IMR-90 (cell line): ENCODE results near the gene NFKBIZ. TPM values are rescaled to one million over a fixed set of nuclear protein-coding genes. Genes with fewer than 3 reads are reported as not detected.
A peak's percentile ranks its signal among the peaks of the same experiment; 100 is the strongest.

Experiments
- ATAC-seq: fragments of 200-7000 bp; cut with Tn5 transposase; 2 replicates; pipeline ENCODE4 v1.9.1; 2020; ENCODE audit warnings: low read depth, mild to moderate bottlenecking, moderate library complexity
- BruUV-seq: library from RNA; stranded (reverse); fragments of 400-500 nt; replicated peaks from 2 replicates; lab custom pipeline; 2021; lab: Mats Ljungman, UMichigan
- CTCF ChIA-PET: fragments of 300-600 bp; formaldehyde crosslinking; extraction: SDS; loops from one replicate; lab custom pipeline; 2021; ENCODE audit warnings: antibody characterized with exemption; lab: Yijun Ruan, JAX
- POLR2A ChIA-PET: fragments of 300-600 bp; sonication (Branson Sonifier 250); formaldehyde crosslinking; loops from one replicate; lab custom pipeline; 2022; ENCODE audit warnings: antibody characterized with exemption; ENCODE audit not compliant: unreplicated experiment; lab: Charles Lee
- DNase-seq: peaks from one replicate; pipeline ENCODE4 v3.0.0; 2013
- H2AFZ ChIP-seq: replicated peaks from 2 replicates; pipeline ENCODE3; 2013; ENCODE audit warnings: low read length, mild to moderate bottlenecking; ENCODE audit not compliant: poor library complexity
- H2AK5ac ChIP-seq: 2 replicates; pipeline ENCODE4 v1.6.1; 2013; ENCODE audit warnings: low read depth, low read length, inconsistent platforms
- H2AK9ac ChIP-seq: replicated peaks from 2 replicates; pipeline ENCODE3; 2013; ENCODE audit warnings: mild to moderate bottlenecking, low read depth, low read length, moderate library complexity; ENCODE audit not compliant: poor library complexity
- H2BK120ac ChIP-seq: 2 replicates; pipeline ENCODE4 v1.6.1; 2013; ENCODE audit warnings: low read depth, low read length, inconsistent platforms
- H2BK15ac ChIP-seq: 3 replicates; pipeline ENCODE4 v1.6.1; 2013; ENCODE audit warnings: low read depth, low read length, inconsistent platforms
- H2BK20ac ChIP-seq: 2 replicates; pipeline ENCODE4 v1.6.1; 2013; ENCODE audit warnings: low read depth, mild to moderate bottlenecking, inconsistent platforms, low read length, moderate library complexity
- H2BK5ac ChIP-seq: 2 replicates; pipeline ENCODE4 v1.6.1; 2013; ENCODE audit warnings: mild to moderate bottlenecking, low read depth, low read length, inconsistent platforms; ENCODE audit not compliant: poor library complexity, severe bottlenecking
- H3K14ac ChIP-seq: replicated peaks from 2 replicates; pipeline ENCODE4 v1.6.1; 2013; ENCODE audit warnings: low read depth, low read length, inconsistent platforms
- H3K18ac ChIP-seq: 2 replicates; pipeline ENCODE4 v1.6.1; 2013; ENCODE audit warnings: low read depth, low read length, control low read depth
- H3K23ac ChIP-seq: 2 replicates; pipeline ENCODE4 v1.6.1; 2013; ENCODE audit warnings: low read depth, low read length, inconsistent platforms
- H3K27ac ChIP-seq: 2 replicates; pipeline ENCODE4 v1.5.1; 2013; ENCODE audit warnings: mild to moderate bottlenecking, control low read depth, low read length; ENCODE audit not compliant: insufficient read depth
- H3K27me3 ChIP-seq: 2 replicates; pipeline ENCODE4 v1.6.1; 2013; ENCODE audit warnings: low read length; ENCODE audit not compliant: control insufficient read depth, insufficient read depth
- H3K36me3 ChIP-seq: 2 replicates; pipeline ENCODE4 v1.6.1; 2013; ENCODE audit warnings: low read length, mixed read lengths; ENCODE audit not compliant: control insufficient read depth, insufficient read depth
- H3K4ac ChIP-seq: 2 replicates; pipeline ENCODE4 v1.6.1; 2013; ENCODE audit warnings: low read depth, low read length, inconsistent platforms
- H3K4me1 ChIP-seq: 2 replicates; pipeline ENCODE4 v1.6.1; 2013; ENCODE audit warnings: low read length, mixed read lengths; ENCODE audit not compliant: control insufficient read depth, insufficient read depth
- H3K4me2 ChIP-seq: 2 replicates; pipeline ENCODE4 v1.6.1; 2013; ENCODE audit warnings: low read depth, mild to moderate bottlenecking, control low read depth, low read length, moderate library complexity
- H3K4me3 ChIP-seq: 2 replicates; pipeline ENCODE4 v1.5.1; 2013; ENCODE audit warnings: low read depth, mild to moderate bottlenecking, control low read depth, low read length, moderate library complexity; ENCODE audit not compliant: insufficient read depth
- H3K56ac ChIP-seq: 2 replicates; pipeline ENCODE4 v1.6.1; 2013; ENCODE audit warnings: low read length, inconsistent platforms; ENCODE audit not compliant: insufficient read depth; ENCODE audit errors: extremely low read depth
- H3K79me1 ChIP-seq, 2 experiments: 2 replicates each; pipeline ENCODE4 v1.6.1; 2013; ENCODE audit warnings: low read length in 2 of 2, inconsistent platforms in 1 of 2, low read depth in 1 of 2
- H3K9ac ChIP-seq: 2 replicates; pipeline ENCODE4 v1.6.1; 2013; ENCODE audit warnings: low read depth, low read length, control low read depth
- H3K9me1 ChIP-seq: 2 replicates; pipeline ENCODE4 v1.6.1; 2013; ENCODE audit warnings: low read length, inconsistent platforms; ENCODE audit not compliant: insufficient read depth
- H3K9me3 ChIP-seq: 2 replicates; pipeline ENCODE4 v1.6.1; 2013; ENCODE audit warnings: low read length; ENCODE audit not compliant: control insufficient read depth, insufficient read depth
- H4K20me1 ChIP-seq: 2 replicates; pipeline ENCODE4 v1.6.1; 2013; ENCODE audit warnings: low read length, inconsistent platforms; ENCODE audit not compliant: insufficient read depth
- H4K5ac ChIP-seq: 2 replicates; pipeline ENCODE4 v1.6.1; 2013; ENCODE audit warnings: mild to moderate bottlenecking, low read depth, low read length, control low read depth
- H4K8ac ChIP-seq, 2 experiments: 2 replicates each; pipeline ENCODE4 v1.6.1; 2013; ENCODE audit warnings: low read depth in 2 of 2, low read length in 2 of 2, control low read depth in 1 of 2, inconsistent platforms in 1 of 2
- H4K91ac ChIP-seq: 2 replicates; pipeline ENCODE4 v1.6.1; 2013; ENCODE audit warnings: low read depth, low read length, inconsistent platforms; ENCODE audit not compliant: insufficient read depth
- CEBPB ChIP-seq: IDR thresholded peaks from 2 replicates; pipeline ENCODE4 v1.6.1; 2012; ENCODE audit warnings: low read depth, low read length, improper control_type of control experiment
- MAZ ChIP-seq: IDR thresholded peaks from 2 replicates; pipeline ENCODE4 v1.6.1; 2012; ENCODE audit warnings: low read depth, mild to moderate bottlenecking, low read length, improper control_type of control experiment, moderate library complexity, borderline replicate concordance
- MXI1 ChIP-seq: IDR thresholded peaks from 2 replicates; pipeline ENCODE4 v1.6.1; 2012; ENCODE audit warnings: low read depth, mild to moderate bottlenecking, low read length, moderate library complexity, borderline replicate concordance
- RFX5 ChIP-seq: IDR thresholded peaks from 2 replicates; pipeline ENCODE4 v1.8.0; 2012; ENCODE audit warnings: low read depth, mild to moderate bottlenecking, low read length, moderate library complexity
- WGBS, 2 experiments: methylation state at CpG; one replicate each; pipeline versions ENCODE4 v1.1.5 to v1.1.7; 2013; ENCODE audit warnings: missing lambda C conversion rate in 2 of 2; ENCODE audit not compliant: insufficient read length in 1 of 2; ENCODE audit errors: extremely low coverage in 2 of 2; 5-methylcytosine and 5-hydroxymethylcytosine counted together
- dilution Hi-C: fragments of 300-500 bp; cut with HindIII; formaldehyde crosslinking; loops from one replicate; pipeline ENCODE4 v1.14.3; 2018; ENCODE audit warnings: low sequenced_read_pairs; ENCODE audit not compliant: unreplicated experiment
- in situ Hi-C: fragments of 300-500 bp; cut with MboI; formaldehyde crosslinking; loops from 3 replicates; pipeline ENCODE4 v1.14.3; 2019; ENCODE audit warnings: low sequenced_read_pairs, inconsistent platforms, mixed read lengths
- intact Hi-C: fragments of 100-400 bp; cut with micrococcal nuclease; formaldehyde crosslinking; loops from 2 replicates; pipeline ENCODE4 v1.10.0; 2022
- polyA plus RNA-seq, 3 experiments: library from polyadenylated mRNA; depleted of rRNA; stranded (reverse); fragments of >200 nt; gene quantifications; 2 replicates each; pipeline ENCODE4 v1.2.3, GENCODE V29; 2012; ENCODE audit warnings: low replicate concordance in 1 of 3
- total RNA-seq: library from RNA; depleted of rRNA; stranded (reverse); fragments of >200 nt; gene quantifications from 2 replicates; pipeline ENCODE4 v1.2.3, GENCODE V29; 2012

The NFKBIZ gene
- total and polyA plus RNA-seq, 2 of the 4 experiments (the other 2 are of a cell fraction) = 35.0 to 40.9 TPM

GRCh38 chr3:101898039-101898438, 48.7 kb downstream of the NFKBIZ start:
- no CpG with 5 or more reads among the region's 2 CpGs for WGBS, 2 experiments
- no peak overlapping the region for H2AFZ ChIP-seq
- no peak overlapping the region for H4K8ac ChIP-seq
- H3K4me2 ChIP-seq = no peak overlapping the region
- in situ Hi-C loops (no loop called here), intact Hi-C loops (no loop called here), dilution Hi-C loops (no loop called here)
- no peak overlapping the region for H3K9ac ChIP-seq
- H3K18ac ChIP-seq = no peak overlapping the region
- H3K27me3 ChIP-seq = no peaks in the 10 kb centered on the region
- ChIA-PET POLR2A (no interaction called here), CTCF (no interaction called here)
- no peak overlapping the region for H4K5ac ChIP-seq
- H3K23ac ChIP-seq = no peak overlapping the region
- no peak overlapping the region for H4K91ac ChIP-seq
- H2AK9ac ChIP-seq = no peak overlapping the region
- BruUV-seq = no TSS peak
- no peak overlapping the region for H2BK5ac ChIP-seq
- peaks cover 0 to 3% of the 10 kb centered on the region in 2 experiments; a peak in 1 of 4 replicates for H3K79me1 ChIP-seq
- ATAC-seq = no peak
- DNase-seq = no peak
- H3K9me1 ChIP-seq = no peaks in the 10 kb centered on the region; the same call in 1 of the 2 replicates
- TF ChIP-seq MAZ (no peak), MXI1 (no peak), RFX5 (peak; percentile 93), CEBPB (no peak)
- H2AK5ac ChIP-seq = no peak overlapping the region
- H3K4me1 ChIP-seq = peaks cover 3% of the 10 kb centered on the region
- no peak overlapping the region for H3K14ac ChIP-seq
- H3K36me3 ChIP-seq = no peaks in the 10 kb centered on the region
- H3K4ac ChIP-seq = no peak overlapping the region
- no peaks in the 10 kb centered on the region for H4K20me1 ChIP-seq
- no peak overlapping the region for H2BK20ac ChIP-seq
- peak overlapping the region; percentile 39; the same call in 1 of the 3 replicates for H2BK15ac ChIP-seq
- no peak overlapping the region for H2BK120ac ChIP-seq
- H3K4me3 ChIP-seq = no peak overlapping the region
- no peak overlapping the region for H3K27ac ChIP-seq
- no peaks in the 10 kb centered on the region for H3K9me3 ChIP-seq
- no peak overlapping the region for H3K56ac ChIP-seq
